ENCODE results near the gene MBD3L2B. TPM values are rescaled to one million over a fixed set of nuclear protein-coding genes. Genes with fewer than 3 reads are reported as not detected.

Gene MBD3L2B
- total RNA-seq, 4 donors from 2014 or later = not detected

DNA sequence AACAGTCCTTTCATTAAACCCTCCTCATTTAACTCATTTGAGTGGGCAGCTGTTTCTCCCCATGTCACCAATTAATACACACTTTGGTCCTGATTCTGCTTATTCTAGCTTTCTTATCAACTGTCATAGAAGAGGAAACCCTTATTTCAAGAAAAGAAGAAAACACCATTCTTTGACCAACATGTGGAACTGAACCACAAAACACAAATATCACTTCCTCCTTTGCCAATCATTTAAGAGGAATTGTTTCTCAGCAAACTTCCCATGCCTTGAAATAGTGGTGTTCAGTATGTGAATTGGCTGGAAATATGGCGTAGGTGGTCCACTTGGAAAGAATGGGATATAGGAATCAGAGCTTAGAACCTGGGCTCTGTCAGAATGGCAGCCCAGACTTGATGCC, 20.4 kb downstream of the MBD3L2B start:
- H3K4me3 ChIP-seq = no peak overlapping the region
- no peaks in the 10 kb centered on the region for H3K4me1 ChIP-seq
- peaks cover 8% of the 10 kb centered on the region for H3K27me3 ChIP-seq
- no peaks in the 10 kb centered on the region for H3K36me3 ChIP-seq
- no peaks in the 10 kb centered on the region for H3K9me3 ChIP-seq
- no peak for TF ChIP-seq POLR2AphosphoS5 (IDR thresholded peaks at IDR 0.05)
- no peak for TF ChIP-seq EP300 (IDR thresholded peaks at IDR 0.05)
- TF ChIP-seq POLR2A (IDR thresholded peaks at IDR 0.05) = no peak
- TF ChIP-seq, protein P1, sequence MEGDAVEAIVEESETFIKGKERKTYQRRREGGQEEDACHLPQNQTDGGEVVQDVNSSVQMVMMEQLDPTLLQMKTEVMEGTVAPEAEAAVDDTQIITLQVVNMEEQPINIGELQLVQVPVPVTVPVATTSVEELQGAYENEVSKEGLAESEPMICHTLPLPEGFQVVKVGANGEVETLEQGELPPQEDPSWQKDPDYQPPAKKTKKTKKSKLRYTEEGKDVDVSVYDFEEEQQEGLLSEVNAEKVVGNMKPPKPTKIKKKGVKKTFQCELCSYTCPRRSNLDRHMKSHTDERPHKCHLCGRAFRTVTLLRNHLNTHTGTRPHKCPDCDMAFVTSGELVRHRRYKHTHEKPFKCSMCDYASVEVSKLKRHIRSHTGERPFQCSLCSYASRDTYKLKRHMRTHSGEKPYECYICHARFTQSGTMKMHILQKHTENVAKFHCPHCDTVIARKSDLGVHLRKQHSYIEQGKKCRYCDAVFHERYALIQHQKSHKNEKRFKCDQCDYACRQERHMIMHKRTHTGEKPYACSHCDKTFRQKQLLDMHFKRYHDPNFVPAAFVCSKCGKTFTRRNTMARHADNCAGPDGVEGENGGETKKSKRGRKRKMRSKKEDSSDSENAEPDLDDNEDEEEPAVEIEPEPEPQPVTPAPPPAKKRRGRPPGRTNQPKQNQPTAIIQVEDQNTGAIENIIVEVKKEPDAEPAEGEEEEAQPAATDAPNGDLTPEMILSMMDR (IDR thresholded peaks at IDR 0.05) = no peak
- no peak for ATAC-seq
- WGBS, 2 donors (ENCODE audit: low coverage in 1 of 2) = 67 to 79% methylated on average over 1 of the region's 1 CpG
- H3K27ac ChIP-seq = no peak overlapping the region

DNA sequence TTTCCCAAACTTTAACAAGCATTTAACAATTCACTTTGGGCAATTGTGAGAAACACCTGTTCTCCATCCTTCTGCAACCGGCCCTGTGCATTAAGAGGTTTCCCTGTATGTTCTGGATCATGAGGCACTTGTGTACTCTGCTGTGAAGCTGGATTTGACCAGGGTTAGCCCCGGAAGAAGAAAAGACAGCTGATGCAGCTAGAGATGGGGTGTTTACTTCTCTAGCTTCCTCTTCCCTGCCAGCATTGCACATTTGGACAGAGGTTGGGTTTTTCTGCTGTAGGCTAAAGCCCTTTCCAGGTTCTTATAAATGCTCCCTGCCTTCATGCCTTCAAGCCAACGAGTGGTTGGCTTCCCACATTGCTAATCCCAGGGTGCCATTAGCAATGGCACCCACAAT, 20.9 kb downstream of the MBD3L2B start:
- no peaks in the 10 kb centered on the region for H3K9me3 ChIP-seq
- no peak overlapping the region for H3K4me3 ChIP-seq
- TF ChIP-seq POLR2A (IDR thresholded peaks at IDR 0.05) = no peak
- no peak for TF ChIP-seq EP300 (IDR thresholded peaks at IDR 0.05)
- no peak for TF ChIP-seq POLR2AphosphoS5 (IDR thresholded peaks at IDR 0.05)
- TF ChIP-seq, protein P1 (IDR thresholded peaks at IDR 0.05) = no peak
- no peaks in the 10 kb centered on the region for H3K36me3 ChIP-seq
- 53 to 57% methylated on average over 3 of the region's 3 CpGs for WGBS, 2 donors (ENCODE audit: low coverage in 1 of 2)
- ATAC-seq = no peak
- H3K27ac ChIP-seq = no peak overlapping the region
- peaks cover 8% of the 10 kb centered on the region for H3K27me3 ChIP-seq
- H3K4me1 ChIP-seq = no peaks in the 10 kb centered on the region

DNA sequence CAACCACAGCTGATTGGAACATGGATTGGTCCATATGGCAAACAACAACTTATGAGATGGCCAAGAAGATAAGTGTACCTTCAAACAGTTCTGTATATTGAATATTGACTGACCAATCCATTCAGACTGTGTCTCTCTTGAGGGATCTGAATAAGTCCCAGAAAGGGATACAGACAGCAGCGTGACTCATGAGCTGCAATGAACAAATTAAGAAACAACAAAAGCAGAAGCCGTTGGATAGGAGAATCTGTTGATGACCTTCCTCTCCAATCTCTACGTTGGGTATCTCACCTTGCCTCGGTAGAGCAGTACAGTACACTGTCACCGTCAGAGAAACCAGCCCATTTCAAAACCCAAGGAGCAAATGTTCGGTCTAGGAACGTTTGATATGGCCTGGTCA, 21.3 kb downstream of the MBD3L2B start:
- H3K27me3 ChIP-seq = peaks cover 8% of the 10 kb centered on the region
- ATAC-seq = no peak
- H3K9me3 ChIP-seq = no peaks in the 10 kb centered on the region
- no peaks in the 10 kb centered on the region for H3K36me3 ChIP-seq
- no peaks in the 10 kb centered on the region for H3K4me1 ChIP-seq
- H3K4me3 ChIP-seq = no peak overlapping the region
- TF ChIP-seq, protein P1 (IDR thresholded peaks at IDR 0.05) = no peak
- TF ChIP-seq EP300 (IDR thresholded peaks at IDR 0.05) = no peak
- 57% methylated on average over 7 of the region's 7 CpGs; no CpG with 5 or more reads in 1 of the 2 donors for WGBS, 2 donors (ENCODE audit: low coverage in 1 of 2)
- H3K27ac ChIP-seq = no peak overlapping the region

DNA sequence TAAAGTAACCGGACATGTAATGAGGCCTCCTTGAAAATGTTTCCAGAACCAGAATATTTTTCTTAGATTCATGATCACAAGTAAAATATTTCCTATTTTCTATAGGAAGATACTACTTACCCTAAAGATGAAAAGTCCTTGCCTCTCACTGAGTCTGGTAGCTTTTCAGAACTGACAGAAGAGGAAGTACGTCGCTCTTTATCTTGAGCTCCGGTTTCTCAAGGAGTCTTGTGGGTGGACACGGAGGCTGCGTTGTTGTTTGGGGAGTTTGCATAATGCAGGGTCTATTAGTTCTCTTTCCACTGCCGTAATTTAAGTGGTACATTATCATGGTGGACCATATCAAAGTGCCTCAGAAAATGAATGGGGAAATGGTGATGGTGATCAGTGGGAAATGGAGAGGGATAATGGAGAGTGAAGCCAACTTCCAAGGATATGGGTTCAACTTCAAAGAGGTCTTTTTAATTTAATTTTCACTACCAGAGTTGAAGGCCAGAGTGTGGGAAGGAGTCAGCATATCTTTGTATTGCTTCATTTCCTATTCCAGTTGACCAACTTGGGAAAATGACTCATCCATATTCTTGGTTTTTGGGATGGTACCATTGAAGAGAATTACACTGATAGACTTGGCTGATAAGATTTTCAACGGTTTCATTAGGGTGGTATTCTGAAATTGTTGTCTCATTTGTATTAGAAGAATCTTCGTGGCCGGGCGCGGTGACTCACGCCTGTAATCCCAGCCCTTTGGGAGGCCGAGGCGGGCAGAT, 23.4 kb downstream of the MBD3L2B start:
- H3K27ac ChIP-seq = no peak overlapping the region
- peaks cover 8% of the 10 kb centered on the region for H3K27me3 ChIP-seq
- ATAC-seq = no peak

DNA sequence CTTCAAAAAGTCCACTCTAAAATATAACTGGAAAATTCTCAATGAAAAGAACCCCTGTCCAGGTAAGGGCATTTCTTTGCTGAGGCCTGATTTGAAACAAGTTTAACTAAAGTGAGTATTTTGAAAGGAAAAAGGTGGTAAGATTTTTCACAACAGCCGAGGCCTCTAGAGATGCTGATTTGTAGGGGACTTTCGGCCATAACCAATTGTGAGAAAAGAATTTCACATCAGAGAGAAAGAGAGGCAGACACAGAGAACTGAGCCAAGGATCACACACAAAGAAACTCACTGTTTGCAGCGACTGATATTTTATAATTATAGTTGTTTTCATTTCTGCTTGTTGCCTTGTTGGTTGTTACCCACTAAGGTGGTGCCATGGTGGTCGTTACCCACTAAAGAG, 24.4 kb downstream of the MBD3L2B start:
- Histone ChIP-seq H3K4me3 (no peak overlapping the region), H3K4me1 (no peaks in the 10 kb centered on the region), H3K36me3 (no peaks in the 10 kb centered on the region), H3K27me3 (no peaks in the 10 kb centered on the region), H3K9me3 (no peaks in the 10 kb centered on the region), H3K27ac (no peak overlapping the region)
- TF ChIP-seq POLR2A (IDR thresholded peaks at IDR 0.05) = no peak
- TF ChIP-seq EP300 (IDR thresholded peaks at IDR 0.05) = no peak
- TF ChIP-seq POLR2AphosphoS5 (IDR thresholded peaks at IDR 0.05) = no peak
- TF ChIP-seq, protein P1 (IDR thresholded peaks at IDR 0.05) = no peak
- WGBS, 2 donors (ENCODE audit: low coverage in 1 of 2) = 58 to 80% methylated on average over 4 of the region's 4 CpGs
- ATAC-seq = no peak

More for the DNA sequence above, 23.4 kb downstream of the MBD3L2B start:
- TF ChIP-seq POLR2A (IDR thresholded peaks at IDR 0.05) = no peak
- Histone ChIP-seq H3K36me3 (no peaks in the 10 kb centered on the region), H3K4me1 (no peaks in the 10 kb centered on the region), H3K4me3 (no peak overlapping the region), H3K9me3 (no peaks in the 10 kb centered on the region)
- WGBS, 2 donors (ENCODE audit: low coverage in 1 of 2) = 67 to 78% methylated on average over 1 to 10 of the region's 15 CpGs

Measured in gastroesophageal sphincter (tissue), 4 donors.